Spleen (tissue), 11 donors: Measurements from ENCODE around the gene RIPPLY3. TPM values are rescaled to one million over a fixed set of nuclear protein-coding genes. Genes with fewer than 3 reads are reported as not detected.

ENCODE experiments used
- DNase-seq: peaks from one replicate; pipeline ENCODE4 v3.0.0-alpha.2; 2020
- H3K27ac ChIP-seq, 8 donors: fragments of 200-600 bp; sonication (generic) in 7 of 8; 1 replicate in 4 of 8; 2 replicates in 4 of 8; pipeline versions ENCODE4 v1.5.0 to v1.8.0; 2016 to 2021; ENCODE audit warnings: inconsistent platforms in 4 of 8, mild to moderate bottlenecking in 4 of 8, moderate library complexity in 1 of 8
- H3K27me3 ChIP-seq, 7 donors: fragments of 200-600 bp; sonication (generic) in 6 of 7; replicated peaks in 1 of 7; 1 replicate in 4 of 7; 2 replicates in 3 of 7; pipeline versions ENCODE4 v1.5.0 to v1.8.0; 2016 to 2021; ENCODE audit warnings: inconsistent platforms in 3 of 7, mild to moderate bottlenecking in 1 of 7
- H3K36me3 ChIP-seq, 6 donors: fragments of 200-600 bp; sonication (generic) in 5 of 6; 1 replicate in 4 of 6; 2 replicates in 2 of 6; pipeline versions ENCODE4 v1.5.0 to v1.8.0; 2016 to 2021; ENCODE audit warnings: inconsistent platforms in 2 of 6
- H3K4me1 ChIP-seq, 6 donors: fragments of 200-600 bp; sonication (generic) in 5 of 6; 1 replicate in 3 of 6; 2 replicates in 3 of 6; pipeline versions ENCODE4 v1.5.0 to v1.8.0; 2016 to 2021; ENCODE audit warnings: inconsistent platforms in 3 of 6
- H3K4me3 ChIP-seq, 8 donors: fragments of 200-600 bp; sonication (generic) in 7 of 8; 1 replicate in 4 of 8; 2 replicates in 4 of 8; pipeline versions ENCODE4 v1.5.0 to v1.8.0; 2016 to 2021; ENCODE audit warnings: inconsistent platforms in 4 of 8, mild to moderate bottlenecking in 4 of 8, moderate library complexity in 2 of 8
- H3K9me3 ChIP-seq, 8 donors: fragments of 200-600 bp; sonication (generic) in 7 of 8; 1 replicate in 4 of 8; 2 replicates in 4 of 8; pipeline versions ENCODE4 v1.5.0 to v1.8.0; 2016 to 2021; ENCODE audit warnings: inconsistent platforms in 4 of 8
- POLR2A ChIP-seq, 3 donors: fragments of 450-650 bp; IDR thresholded peaks; one replicate each; pipeline ENCODE4 v1.5.1; 2017; ENCODE audit warnings: antibody characterized with exemption in 3 of 3, mild to moderate bottlenecking in 1 of 3
- POLR2AphosphoS5 ChIP-seq, 3 donors: sonication (generic); formaldehyde crosslinking; IDR thresholded peaks; one replicate each; pipeline ENCODE4 v1.5.1; 2017; ENCODE audit warnings: antibody characterized with exemption in 3 of 3
- WGBS, 5 donors: extraction: QIAGEN DNeasy Blood & Tissue Kit in 3 of 5; methylation state at CpG; one replicate each; pipeline versions ENCODE4 v1.1.5 to v1.1.7; 2013 to 2018; 5-methylcytosine and 5-hydroxymethylcytosine counted together
- intact Hi-C: fragments of 100-400 bp; cut with DNase I; formaldehyde crosslinking; loops from one replicate; pipeline ENCODE4 v1.15.0; 2023; ENCODE audit warnings: low total_unique reads
- polyA plus RNA-seq, 3 donors: library from polyadenylated mRNA; stranded (reverse); fragments of 200-250 nt; gene quantifications; one replicate each; pipeline ENCODE4 v1.2.1, GENCODE V29; 2013
- total RNA-seq, 7 donors: library from RNA; depleted of rRNA in 3 of 7; stranded (reverse); fragments of >200 nt in 3 of 7; fragmentation: NEBNext Ultra II Directional in 4 of 7; extraction: Animal tissue kit (Norgen Biotek cat#: 25700) in 4 of 7; gene quantifications; one replicate each; pipeline versions ENCODE4 v1.1.0 to v1.2.1, GENCODE V29; 2016 to 2021
- TF ChIP-seq, protein P1 (sequence below), 11 experiments: fragments of 200-600 bp in 7 of 11; fragments of 450-650 bp in 4 of 11; sonication (generic) in 4 of 11; IDR thresholded peaks in 8 of 11; conservative IDR thresholded peaks in 3 of 11; 1 replicate in 7 of 11; 2 replicates in 4 of 11; pipeline versions ENCODE4 v1.4.0 to v1.8.0; 2016 to 2021; ENCODE audit warnings: antibody characterized with exemption in 11 of 11, inconsistent platforms in 4 of 11, mild to moderate bottlenecking in 1 of 11
- donor health status: healthy with polysubstance abuse.
- donor health status: DM: no; HTN: no; CAD: no; lungs with moderate emphysema.
- donor health status: DM: no; HTN: no; CAD: no.
- donor health status: Bipolar disorder and iron deficiency.
- donor health status: healthy.
- donor health status: DM: no; HTN: no; CAD: no.
- donor health status: DM: yes; HTN: yes; CAD: no.

The RIPPLY3 gene
- total and polyA plus RNA-seq, 10 donors: 0.05 TPM; not detected in 9

DNA sequence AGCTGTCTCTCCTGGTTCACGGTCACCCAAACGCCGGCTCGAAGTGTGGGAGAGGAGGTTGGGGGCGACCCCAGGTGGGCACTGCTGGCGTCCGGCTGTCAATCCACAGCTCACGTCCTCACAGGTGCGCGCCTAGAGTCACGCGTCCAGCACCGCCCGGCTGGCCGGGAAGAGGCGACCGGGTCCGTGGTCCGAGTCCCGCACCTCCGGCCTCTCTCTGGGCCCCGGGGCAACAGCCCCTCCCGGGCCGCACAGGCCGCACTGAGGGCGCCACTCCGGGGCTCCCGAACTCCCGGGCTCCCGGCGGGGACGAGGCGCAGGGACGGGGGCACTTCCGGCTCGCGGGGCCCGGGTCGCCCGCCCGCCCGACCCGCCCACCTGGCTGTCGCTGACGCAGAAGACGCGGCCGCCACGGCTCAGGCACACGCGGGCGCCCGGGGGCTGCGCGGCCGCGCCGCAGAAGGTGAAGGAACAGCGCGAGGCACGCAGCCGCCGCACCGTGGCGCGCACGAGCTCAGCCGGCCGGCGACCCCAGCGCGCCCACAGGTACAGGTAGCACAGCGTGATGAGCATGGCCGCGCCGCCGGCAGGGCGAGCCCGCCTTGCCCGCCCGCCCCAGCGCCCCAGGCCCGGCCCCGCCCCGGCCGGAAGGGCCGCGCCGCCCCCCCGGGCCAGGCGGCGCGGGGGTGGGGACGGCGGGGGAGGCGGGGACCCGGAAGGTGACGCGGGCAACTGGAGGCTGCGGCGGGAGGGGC, 40.3 kb upstream of the RIPPLY3 start, which contains the start of gene HLCS:
TSS of gene HLCS (minus strand) at position 604 of the 755 bp plus-strand sequence. CDS start at position 573, 31 bp downstream.
- Histone ChIP-seq H3K9me3 (no peaks in the 10 kb centered on the region), H3K27me3 (peaks cover 0 to 4% (median 0%) of the 10 kb centered on the region in 7 donors), H3K36me3 (peaks cover 0 to 6% (median 0%) of the 10 kb centered on the region in 6 donors), H3K4me1 (peaks cover 0 to 27% (median 16%) of the 10 kb centered on the region in 6 donors), H3K4me3 (peak within 1 kb of the TSS; percentile 56 to 87 (median 66)), H3K27ac (peak within 1 kb of the TSS; percentile 67 to 91 (median 82))
- intact Hi-C loops: no loop called here
- TF ChIP-seq POLR2AphosphoS5 (IDR thresholded peaks at IDR 0.05) (peak; percentile 34 to 64 (median 50)), POLR2A (IDR thresholded peaks at IDR 0.05) (no peak)
- TF ChIP-seq, protein P1, sequence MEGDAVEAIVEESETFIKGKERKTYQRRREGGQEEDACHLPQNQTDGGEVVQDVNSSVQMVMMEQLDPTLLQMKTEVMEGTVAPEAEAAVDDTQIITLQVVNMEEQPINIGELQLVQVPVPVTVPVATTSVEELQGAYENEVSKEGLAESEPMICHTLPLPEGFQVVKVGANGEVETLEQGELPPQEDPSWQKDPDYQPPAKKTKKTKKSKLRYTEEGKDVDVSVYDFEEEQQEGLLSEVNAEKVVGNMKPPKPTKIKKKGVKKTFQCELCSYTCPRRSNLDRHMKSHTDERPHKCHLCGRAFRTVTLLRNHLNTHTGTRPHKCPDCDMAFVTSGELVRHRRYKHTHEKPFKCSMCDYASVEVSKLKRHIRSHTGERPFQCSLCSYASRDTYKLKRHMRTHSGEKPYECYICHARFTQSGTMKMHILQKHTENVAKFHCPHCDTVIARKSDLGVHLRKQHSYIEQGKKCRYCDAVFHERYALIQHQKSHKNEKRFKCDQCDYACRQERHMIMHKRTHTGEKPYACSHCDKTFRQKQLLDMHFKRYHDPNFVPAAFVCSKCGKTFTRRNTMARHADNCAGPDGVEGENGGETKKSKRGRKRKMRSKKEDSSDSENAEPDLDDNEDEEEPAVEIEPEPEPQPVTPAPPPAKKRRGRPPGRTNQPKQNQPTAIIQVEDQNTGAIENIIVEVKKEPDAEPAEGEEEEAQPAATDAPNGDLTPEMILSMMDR (IDR thresholded peaks at IDR 0.05 in 8 of 11, conservative IDR thresholded peaks at IDR 0.05 in 3 of 11): peak in 4 of 11 experiments; percentile 31 to 34 (median 34)
- peak; percentile 92 for DNase-seq
- WGBS, 5 donors: 0 to 2% (median 0%) methylated on average over 14 to 101 of the region's 101 CpGs

DNA sequence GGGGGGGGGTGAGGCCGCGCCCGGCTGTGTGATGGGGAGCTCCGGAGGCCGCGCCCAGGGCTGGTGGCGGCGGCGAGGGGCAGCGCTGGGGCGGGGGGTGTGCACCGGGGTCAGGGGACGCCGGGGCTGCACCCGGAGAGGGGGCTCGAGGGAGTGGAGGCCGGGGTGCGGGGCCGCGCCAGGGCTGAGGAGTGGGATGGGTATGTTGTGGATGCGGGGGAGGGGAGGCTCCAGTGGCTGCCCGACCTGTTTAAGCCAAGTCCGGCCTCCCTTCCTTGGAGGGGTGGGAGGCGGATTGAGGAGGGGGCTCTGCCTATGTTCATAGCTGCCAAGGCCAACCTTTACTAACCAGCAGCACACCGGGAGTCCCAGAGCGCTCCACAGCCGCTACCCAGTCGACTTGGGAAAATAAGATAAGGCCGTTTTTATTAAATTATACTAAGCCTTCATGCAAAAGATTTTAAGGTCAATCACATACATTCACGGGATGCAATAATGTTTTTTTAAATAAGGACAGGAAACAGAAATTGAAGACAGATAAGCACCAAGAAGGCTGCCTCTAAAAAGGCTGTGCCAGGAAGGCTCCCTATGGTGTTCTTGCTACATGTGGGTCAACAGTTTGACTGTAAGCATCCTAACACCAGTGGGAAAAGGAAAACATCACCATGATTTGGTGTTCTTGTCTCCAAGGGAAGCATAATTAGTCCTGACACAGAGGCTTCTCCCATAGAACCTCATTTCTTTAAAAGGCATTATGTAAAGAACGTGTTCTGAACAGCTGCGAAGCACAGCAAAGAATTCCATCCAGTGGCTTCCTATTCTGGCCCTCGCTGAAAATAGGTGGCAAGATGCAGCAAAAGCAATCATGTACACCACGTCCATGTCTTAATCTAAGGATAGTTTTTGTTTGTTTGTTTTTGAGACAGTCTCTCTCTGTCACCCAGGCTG, 39.4 kb upstream of the RIPPLY3 start:
- peak; percentile 90 for DNase-seq
- no peaks in the 10 kb centered on the region for H3K36me3 ChIP-seq
- H3K9me3 ChIP-seq: no peaks in the 10 kb centered on the region
- intact Hi-C loops: no loop called here
- 18 to 25% (median 22%) methylated on average over 21 to 34 of the region's 34 CpGs for WGBS, 5 donors
- H3K4me1 ChIP-seq: peaks cover 0 to 27% (median 16%) of the 10 kb centered on the region in 6 donors
- TF ChIP-seq POLR2AphosphoS5 (IDR thresholded peaks at IDR 0.05): no peak
- TF ChIP-seq, protein P1 (IDR thresholded peaks at IDR 0.05 in 8 of 11, conservative IDR thresholded peaks at IDR 0.05 in 3 of 11): peak in 1 of 11 experiments; percentile 3
- no peak for TF ChIP-seq POLR2A (IDR thresholded peaks at IDR 0.05)
- H3K27ac ChIP-seq: peak overlapping the region; percentile 51 to 91 (median 82)
- peaks cover 0 to 4% (median 0%) of the 10 kb centered on the region in 7 donors for H3K27me3 ChIP-seq
- peak overlapping the region; percentile 36 to 87 (median 64) for H3K4me3 ChIP-seq

DNA sequence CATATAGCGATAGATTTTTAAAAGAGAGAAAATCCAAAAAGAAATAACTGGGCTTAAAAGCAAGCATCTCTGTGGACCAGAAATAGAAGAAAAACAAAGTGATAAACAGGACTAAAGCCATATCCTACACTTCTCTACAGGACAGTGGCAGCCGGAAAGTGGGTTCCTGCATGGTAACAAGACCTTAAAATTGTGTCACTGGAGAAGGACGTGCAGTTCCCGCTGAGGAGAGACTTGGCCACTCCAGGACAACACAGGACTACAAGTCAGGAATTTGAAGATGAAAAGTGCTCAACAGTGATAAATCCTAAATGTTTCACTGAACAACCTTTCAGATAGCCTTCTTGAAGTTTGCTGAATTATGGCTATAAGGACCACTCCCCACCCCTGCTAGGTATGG, 38.1 kb upstream of the RIPPLY3 start:
- H3K36me3 ChIP-seq: no peaks in the 10 kb centered on the region
- intact Hi-C loops: no loop called here
- no peaks in the 10 kb centered on the region for H3K9me3 ChIP-seq
- DNase-seq: no peak
- H3K27ac ChIP-seq: no peak overlapping the region
- H3K4me1 ChIP-seq: peaks cover 0 to 27% (median 16%) of the 10 kb centered on the region in 6 donors
- peaks cover 0 to 4% (median 0%) of the 10 kb centered on the region in 7 donors for H3K27me3 ChIP-seq
- WGBS, 5 donors: 82 to 99% (median 94%) methylated on average over 4 of the region's 4 CpGs
- TF ChIP-seq, protein P1 (IDR thresholded peaks at IDR 0.05 in 8 of 11, conservative IDR thresholded peaks at IDR 0.05 in 3 of 11): no peak
- TF ChIP-seq POLR2AphosphoS5 (IDR thresholded peaks at IDR 0.05): no peak
- no peak for TF ChIP-seq POLR2A (IDR thresholded peaks at IDR 0.05)
- H3K4me3 ChIP-seq: no peak overlapping the region
